ENCODE measurements around the gene DPP6.

DPP6 gene

GRCh38 chr7:154324196-154324595, 272.0 kb downstream of the DPP6 start:
- no peak for DNase-seq (ENCODE audit: low read depth)
- no peak overlapping the region for H3K4me3 ChIP-seq (ENCODE audit: low read depth, low read length)
- no peak for TF ChIP-seq CTCF (IDR thresholded peaks at IDR 0.05; ENCODE audit: low read depth, low read length, missing control alignments)

DNA sequence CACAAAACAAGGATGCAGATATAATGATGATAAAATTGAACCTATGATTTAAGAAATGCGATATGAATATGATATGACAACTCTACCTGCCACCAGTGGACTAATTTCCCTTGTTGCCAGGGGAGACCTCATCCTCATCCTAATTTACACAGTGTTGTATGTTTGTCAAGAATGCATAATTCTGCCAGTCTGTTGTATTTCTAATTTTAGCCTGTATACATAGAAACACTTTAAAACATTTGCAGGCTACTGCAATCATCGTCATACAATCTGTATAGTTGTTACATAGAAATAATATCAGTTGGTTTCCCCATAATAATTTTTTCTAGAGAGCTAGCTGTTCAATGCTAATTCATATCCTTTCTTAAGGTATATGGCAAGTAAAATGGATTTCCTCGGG, 274.2 kb downstream of the DPP6 start:
- DNase-seq (ENCODE audit: low read depth) = no peak
- H3K4me3 ChIP-seq (ENCODE audit: low read depth, low read length) = no peak overlapping the region
- no peak for TF ChIP-seq CTCF (IDR thresholded peaks at IDR 0.05; ENCODE audit: low read depth, low read length, missing control alignments)

DNA sequence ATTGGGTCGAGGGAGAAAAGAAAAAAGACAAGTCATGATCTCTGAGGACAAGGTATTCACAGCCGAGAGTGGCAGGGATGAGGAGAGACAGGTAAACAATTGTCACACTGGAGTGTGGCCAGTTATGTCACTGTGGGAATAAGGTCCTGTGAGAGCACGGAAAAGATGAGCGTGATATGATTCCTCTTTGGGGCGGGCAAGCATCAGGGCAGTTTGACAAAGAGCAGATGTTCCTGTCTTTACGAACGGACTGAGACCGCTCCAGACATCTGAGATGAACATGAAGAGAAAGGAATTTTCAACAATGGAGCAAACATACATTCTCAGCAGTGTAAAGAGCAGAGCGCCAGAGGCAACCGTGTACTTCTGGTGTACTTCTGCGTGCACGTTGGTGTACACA, 278.1 kb downstream of the DPP6 start:
- DNase-seq (ENCODE audit: low read depth) = no peak
- H3K4me3 ChIP-seq (ENCODE audit: low read depth, low read length) = no peak overlapping the region
- no peak for TF ChIP-seq CTCF (IDR thresholded peaks at IDR 0.05; ENCODE audit: low read depth, low read length, missing control alignments)

- no peak overlapping the region for H3K4me3 ChIP-seq (ENCODE audit: low read depth, low read length)
- TF ChIP-seq CTCF (IDR thresholded peaks at IDR 0.05; ENCODE audit: low read depth, low read length, missing control alignments) = no peak
- no peak for DNase-seq (ENCODE audit: low read depth)
Measured at GRCh38 chr7:154332811-154333580, 280.8 kb downstream of the DPP6 start.

DNA sequence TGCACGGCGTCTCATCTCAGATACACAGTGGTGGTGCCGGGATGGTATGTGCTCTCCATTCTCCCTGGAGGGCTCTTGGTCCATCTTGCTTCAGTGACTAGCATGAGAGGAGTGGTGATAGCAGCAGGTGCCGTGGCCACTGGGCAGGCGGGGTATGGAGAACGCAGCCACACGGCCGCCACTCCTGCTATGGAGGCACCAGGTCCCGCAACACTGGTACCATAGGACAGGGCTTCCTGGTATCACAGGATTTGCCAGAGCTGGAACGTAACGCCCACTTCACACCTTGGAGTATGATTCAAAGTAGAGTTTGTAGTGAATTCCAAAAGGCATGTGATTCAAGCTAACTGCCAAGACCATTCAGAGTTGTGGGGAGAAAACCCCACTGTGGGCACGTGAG, 284.1 kb downstream of the DPP6 start:
- DNase-seq (ENCODE audit: low read depth) = no peak
- no peak overlapping the region for H3K4me3 ChIP-seq (ENCODE audit: low read depth, low read length)
- no peak for TF ChIP-seq CTCF (IDR thresholded peaks at IDR 0.05; ENCODE audit: low read depth, low read length, missing control alignments)

GRCh38 chr7:154338701-154339506, 286.7 kb downstream of the DPP6 start:
- no peak for TF ChIP-seq CTCF (IDR thresholded peaks at IDR 0.05; ENCODE audit: low read depth, low read length, missing control alignments)
- DNase-seq (ENCODE audit: low read depth) = no peak
- no peak overlapping the region for H3K4me3 ChIP-seq (ENCODE audit: low read depth, low read length)
